Liver (tissue), 9 donors: Measurements from ENCODE around the gene SLC35B4. TPM values are rescaled to one million over a fixed set of nuclear protein-coding genes. Genes with fewer than 3 reads are reported as not detected.
A peak's percentile ranks its signal among the peaks of the same experiment; 100 is the strongest.

Experiments
- DNase-seq: peaks from one replicate; pipeline ENCODE4 v3.0.0-alpha.2; 2017; ENCODE audit warnings: low spot score
- H3K27ac ChIP-seq, 2 donors: one replicate each; pipeline ENCODE4 v1.7.0; 2013; ENCODE audit warnings: inconsistent platforms in 2 of 2, low read length in 2 of 2, control low read depth in 1 of 2, low read depth in 1 of 2, mild to moderate bottlenecking in 1 of 2
- H3K27me3 ChIP-seq, 4 donors: one replicate each; pipeline versions ENCODE4 v1.6.1 to v1.7.0; 2013; ENCODE audit warnings: low read length in 3 of 4, inconsistent platforms in 1 of 4, mild to moderate bottlenecking in 1 of 4, moderate library complexity in 1 of 4; ENCODE audit not compliant: control insufficient read depth in 4 of 4, insufficient read depth in 4 of 4
- H3K36me3 ChIP-seq, 4 donors: one replicate each; pipeline versions ENCODE4 v1.6.1 to v1.7.0; 2013; ENCODE audit warnings: low read length in 3 of 4, mild to moderate bottlenecking in 3 of 4, low read depth in 1 of 4, moderate library complexity in 1 of 4; ENCODE audit not compliant: control insufficient read depth in 4 of 4, insufficient read depth in 3 of 4
- H3K4me1 ChIP-seq, 4 donors: one replicate each; pipeline versions ENCODE4 v1.6.1 to v1.7.0; 2013; ENCODE audit warnings: low read length in 3 of 4, mild to moderate bottlenecking in 3 of 4, moderate library complexity in 1 of 4; ENCODE audit not compliant: control insufficient read depth in 4 of 4, insufficient read depth in 4 of 4
- H3K4me3 ChIP-seq, 3 donors: one replicate each; pipeline versions ENCODE4 v1.6.1 to v1.7.0; 2013; ENCODE audit warnings: low read length in 3 of 3, control low read depth in 1 of 3, low read depth in 1 of 3, mild to moderate bottlenecking in 1 of 3
- H3K9ac ChIP-seq, 2 donors: one replicate each; pipeline ENCODE4 v1.7.0; 2013; ENCODE audit warnings: low read length in 2 of 2, mild to moderate bottlenecking in 2 of 2, moderate library complexity in 2 of 2, control low read depth in 1 of 2, low read depth in 1 of 2
- H3K9me3 ChIP-seq, 4 donors: one replicate each; pipeline versions ENCODE4 v1.6.1 to v1.7.0; 2013; ENCODE audit warnings: low read length in 3 of 4; ENCODE audit not compliant: control insufficient read depth in 4 of 4
- CTCF ChIP-seq: fragments of 150-350 bp; IDR thresholded peaks from 2 replicates; pipeline ENCODE4 v1.5.1; 2017; ENCODE audit warnings: improper control_type of control experiment, low read depth, low read length; ENCODE audit not compliant: missing input control
- EGR1 ChIP-seq, 2 donors: IDR thresholded peaks; 2 replicates each; pipeline ENCODE4 v1.6.1; 2016 to 2018; ENCODE audit warnings: antibody characterized with exemption in 2 of 2, low read depth in 2 of 2
- FOXA1 ChIP-seq: IDR thresholded peaks from 2 replicates; pipeline ENCODE4 v1.6.1; 2016; ENCODE audit warnings: antibody characterized with exemption
- FOXA2 ChIP-seq: IDR thresholded peaks from 2 replicates; pipeline ENCODE4 v1.6.1; 2016; ENCODE audit warnings: antibody characterized with exemption
- HNF4A ChIP-seq, 2 donors: conservative IDR thresholded peaks; 2 replicates each; pipeline ENCODE4 v1.6.1; 2016; ENCODE audit warnings: antibody characterized with exemption in 2 of 2, mild to moderate bottlenecking in 2 of 2
- HNF4G ChIP-seq: IDR thresholded peaks from 2 replicates; pipeline ENCODE4 v1.6.1; 2016; ENCODE audit warnings: antibody characterized with exemption
- JUND ChIP-seq, 2 donors: IDR thresholded peaks; 2 replicates each; pipeline ENCODE4 v1.6.1; 2016; ENCODE audit warnings: antibody characterized with exemption in 2 of 2
- MAX ChIP-seq: IDR thresholded peaks from 2 replicates; pipeline ENCODE4 v1.6.1; 2016; ENCODE audit warnings: antibody characterized with exemption
- NR2F2 ChIP-seq: IDR thresholded peaks from 2 replicates; pipeline ENCODE4 v1.6.1; 2016; ENCODE audit warnings: antibody characterized with exemption
- RAD21 ChIP-seq, 2 donors: IDR thresholded peaks; 2 replicates each; pipeline ENCODE4 v1.6.1; 2016; ENCODE audit warnings: antibody characterized with exemption in 2 of 2, mild to moderate bottlenecking in 2 of 2
- REST ChIP-seq: IDR thresholded peaks from 2 replicates; pipeline ENCODE4 v1.6.1; 2016; ENCODE audit warnings: antibody characterized with exemption, mild to moderate bottlenecking
- RXRA ChIP-seq, 2 donors: IDR thresholded peaks; 2 replicates each; pipeline ENCODE4 v1.6.1; 2017 to 2018; ENCODE audit warnings: antibody characterized with exemption in 2 of 2, mild to moderate bottlenecking in 1 of 2
- SP1 ChIP-seq: IDR thresholded peaks from 2 replicates; pipeline ENCODE4 v1.6.1; 2018; ENCODE audit warnings: antibody characterized with exemption, mild to moderate bottlenecking
- TAF1 ChIP-seq: conservative IDR thresholded peaks from 2 replicates; pipeline ENCODE4 v1.6.1; 2016; ENCODE audit warnings: antibody characterized with exemption, mild to moderate bottlenecking
- YY1 ChIP-seq: IDR thresholded peaks from 2 replicates; pipeline ENCODE4 v1.6.1; 2016; ENCODE audit warnings: antibody characterized with exemption, mild to moderate bottlenecking
- WGBS: extraction: QIAGEN DNeasy Blood & Tissue Kit; methylation state at CpG from one replicate; pipeline ENCODE4 v1.1.7; 2013; 5-methylcytosine and 5-hydroxymethylcytosine counted together
- polyA plus RNA-seq, 2 donors: library from polyadenylated mRNA; stranded (reverse) in 1 of 2; unstranded in 1 of 2; fragments of 200-250 nt in 1 of 2; fragments of >200 nt in 1 of 2; fragmentation: Nextera tagmentation in 1 of 2; extraction: Ambion mirVana in 1 of 2; gene quantifications; one replicate each; pipeline versions ENCODE4 v1.2.1 to v1.2.3, GENCODE V29; 2013 to 2015
- total RNA-seq, 2 donors: library from RNA; depleted of rRNA; stranded (reverse); fragments of >200 nt; gene quantifications; one replicate each; pipeline ENCODE4 v1.2.3, GENCODE V29; 2014
- TF ChIP-seq, protein P1 (sequence below): IDR thresholded peaks from 2 replicates; pipeline ENCODE4 v1.6.1; 2016; ENCODE audit warnings: antibody characterized with exemption
- TF ChIP-seq, protein P2 (sequence below): IDR thresholded peaks from 2 replicates; pipeline ENCODE4 v1.6.1; 2016; ENCODE audit warnings: antibody characterized with exemption
- donor health status: healthy.
- donor health status: healthy.
- donor health status: healthy.
- donor health status: healthy.
- donor health status: healthy.

The SLC35B4 gene
- total and polyA plus RNA-seq, 4 donors: 5.7 to 17.7 (median 8.9) TPM

DNA sequence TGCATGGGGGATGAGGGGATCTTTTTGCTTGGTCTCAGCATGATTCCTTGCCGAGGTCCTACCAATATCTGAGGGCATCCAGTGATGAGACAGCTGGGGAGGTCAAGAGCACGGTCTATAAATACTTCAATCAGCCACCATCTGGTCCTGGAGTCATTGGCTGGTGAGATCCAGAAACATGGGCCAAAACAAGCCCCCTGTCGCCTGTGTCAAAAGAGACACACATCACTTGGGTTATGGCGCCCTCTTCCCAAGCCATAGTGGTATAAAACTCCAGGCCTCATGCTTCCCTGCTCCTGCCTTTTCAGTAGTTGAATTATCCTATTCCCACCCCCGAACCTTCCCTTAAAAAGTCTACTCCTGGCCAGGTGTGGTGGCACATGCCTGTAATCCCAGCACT lies 60.9 kb downstream of the SLC35B4 start:
- TF ChIP-seq, protein P1, sequence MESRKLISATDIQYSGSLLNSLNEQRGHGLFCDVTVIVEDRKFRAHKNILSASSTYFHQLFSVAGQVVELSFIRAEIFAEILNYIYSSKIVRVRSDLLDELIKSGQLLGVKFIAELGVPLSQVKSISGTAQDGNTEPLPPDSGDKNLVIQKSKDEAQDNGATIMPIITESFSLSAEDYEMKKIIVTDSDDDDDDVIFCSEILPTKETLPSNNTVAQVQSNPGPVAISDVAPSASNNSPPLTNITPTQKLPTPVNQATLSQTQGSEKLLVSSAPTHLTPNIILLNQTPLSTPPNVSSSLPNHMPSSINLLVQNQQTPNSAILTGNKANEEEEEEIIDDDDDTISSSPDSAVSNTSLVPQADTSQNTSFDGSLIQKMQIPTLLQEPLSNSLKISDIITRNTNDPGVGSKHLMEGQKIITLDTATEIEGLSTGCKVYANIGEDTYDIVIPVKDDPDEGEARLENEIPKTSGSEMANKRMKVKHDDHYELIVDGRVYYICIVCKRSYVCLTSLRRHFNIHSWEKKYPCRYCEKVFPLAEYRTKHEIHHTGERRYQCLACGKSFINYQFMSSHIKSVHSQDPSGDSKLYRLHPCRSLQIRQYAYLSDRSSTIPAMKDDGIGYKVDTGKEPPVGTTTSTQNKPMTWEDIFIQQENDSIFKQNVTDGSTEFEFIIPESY: no peak
- TF ChIP-seq NR2F2: no peak
- TF ChIP-seq RXRA (IDR thresholded peaks at IDR 0.05): no peak
- TF ChIP-seq YY1: no peak
- TF ChIP-seq HNF4A (conservative IDR thresholded peaks at IDR 0.05): no peak
- no peak for TF ChIP-seq TAF1
- TF ChIP-seq REST: no peak
- TF ChIP-seq JUND (IDR thresholded peaks at IDR 0.05): no peak
- no peak for TF ChIP-seq FOXA2
- TF ChIP-seq, protein P2, sequence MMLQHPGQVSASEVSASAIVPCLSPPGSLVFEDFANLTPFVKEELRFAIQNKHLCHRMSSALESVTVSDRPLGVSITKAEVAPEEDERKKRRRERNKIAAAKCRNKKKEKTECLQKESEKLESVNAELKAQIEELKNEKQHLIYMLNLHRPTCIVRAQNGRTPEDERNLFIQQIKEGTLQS: no peak
- TF ChIP-seq MAX: no peak
- TF ChIP-seq FOXA1: no peak
- TF ChIP-seq EGR1 (IDR thresholded peaks at IDR 0.05; ENCODE audit: low read depth in 2 of 2): no peak
- TF ChIP-seq RAD21 (IDR thresholded peaks at IDR 0.05): no peak
- TF ChIP-seq SP1: no peak
- TF ChIP-seq HNF4G: no peak
- TF ChIP-seq CTCF: no peak
- no peak for DNase-seq
- no peaks in the 10 kb centered on the region for H3K4me1 ChIP-seq
- H3K27me3 ChIP-seq: no peaks in the 10 kb centered on the region
- no peaks in the 10 kb centered on the region for H3K9me3 ChIP-seq
- H3K36me3 ChIP-seq: no peaks in the 10 kb centered on the region
- H3K27ac ChIP-seq: no peak overlapping the region
- 90% methylated on average over 5 of the region's 5 CpGs for WGBS
- H3K4me3 ChIP-seq: no peak overlapping the region
- H3K9ac ChIP-seq: no peak overlapping the region

DNA sequence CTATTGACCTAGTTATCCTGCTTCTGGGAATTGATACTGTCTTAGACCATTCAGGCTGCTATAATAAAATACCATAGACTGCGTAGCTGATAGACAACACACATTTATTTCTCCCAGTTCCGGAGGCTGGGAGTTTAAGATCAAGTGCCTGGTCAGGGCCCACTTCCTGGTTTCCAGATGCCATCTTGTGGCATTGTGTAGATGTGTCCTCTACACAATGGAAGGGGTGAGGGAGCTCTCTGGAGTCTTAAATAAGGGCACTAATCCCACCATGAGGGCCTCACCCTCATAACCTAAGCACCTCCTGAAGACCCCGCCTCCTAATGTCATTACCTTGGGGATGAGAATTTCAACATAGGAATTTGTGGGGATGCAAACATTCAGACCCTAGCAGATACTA lies 62.4 kb downstream of the SLC35B4 start:
- H3K27ac ChIP-seq: no peak overlapping the region
- DNase-seq: no peak
- H3K4me1 ChIP-seq: no peaks in the 10 kb centered on the region
- H3K27me3 ChIP-seq: no peaks in the 10 kb centered on the region
- TF ChIP-seq RAD21 (IDR thresholded peaks at IDR 0.05): peak; percentile 57 to 62
- TF ChIP-seq RXRA (IDR thresholded peaks at IDR 0.05): no peak
- peak; percentile 13 for TF ChIP-seq CTCF
- H3K9me3 ChIP-seq: no peaks in the 10 kb centered on the region
- no peaks in the 10 kb centered on the region for H3K36me3 ChIP-seq
- H3K4me3 ChIP-seq: no peak overlapping the region
- WGBS: 96% methylated on average over 3 of the region's 3 CpGs
- H3K9ac ChIP-seq: no peak overlapping the region
